Activated CD4-positive, alpha-beta T cell treated with anti-CD3 and anti-CD28 coated beads, Interleukin-2, amount 50 U/mL, for 24 hours (primary cell): ENCODE measurements around the gene RASGRF1.
"Not testable (repeated sequence)": the region's sequence is repeated elsewhere in the genome, so short reads cannot be mapped to it uniquely, and the experiment has no call there.

Experiments
- DNase-seq, 2 donors: peaks; one replicate each; pipeline ENCODE4 v3.0.0-alpha.2; 2020; ENCODE audit warnings: low read depth in 1 of 2, low spot score in 1 of 2

RASGRF1 gene, protein sequence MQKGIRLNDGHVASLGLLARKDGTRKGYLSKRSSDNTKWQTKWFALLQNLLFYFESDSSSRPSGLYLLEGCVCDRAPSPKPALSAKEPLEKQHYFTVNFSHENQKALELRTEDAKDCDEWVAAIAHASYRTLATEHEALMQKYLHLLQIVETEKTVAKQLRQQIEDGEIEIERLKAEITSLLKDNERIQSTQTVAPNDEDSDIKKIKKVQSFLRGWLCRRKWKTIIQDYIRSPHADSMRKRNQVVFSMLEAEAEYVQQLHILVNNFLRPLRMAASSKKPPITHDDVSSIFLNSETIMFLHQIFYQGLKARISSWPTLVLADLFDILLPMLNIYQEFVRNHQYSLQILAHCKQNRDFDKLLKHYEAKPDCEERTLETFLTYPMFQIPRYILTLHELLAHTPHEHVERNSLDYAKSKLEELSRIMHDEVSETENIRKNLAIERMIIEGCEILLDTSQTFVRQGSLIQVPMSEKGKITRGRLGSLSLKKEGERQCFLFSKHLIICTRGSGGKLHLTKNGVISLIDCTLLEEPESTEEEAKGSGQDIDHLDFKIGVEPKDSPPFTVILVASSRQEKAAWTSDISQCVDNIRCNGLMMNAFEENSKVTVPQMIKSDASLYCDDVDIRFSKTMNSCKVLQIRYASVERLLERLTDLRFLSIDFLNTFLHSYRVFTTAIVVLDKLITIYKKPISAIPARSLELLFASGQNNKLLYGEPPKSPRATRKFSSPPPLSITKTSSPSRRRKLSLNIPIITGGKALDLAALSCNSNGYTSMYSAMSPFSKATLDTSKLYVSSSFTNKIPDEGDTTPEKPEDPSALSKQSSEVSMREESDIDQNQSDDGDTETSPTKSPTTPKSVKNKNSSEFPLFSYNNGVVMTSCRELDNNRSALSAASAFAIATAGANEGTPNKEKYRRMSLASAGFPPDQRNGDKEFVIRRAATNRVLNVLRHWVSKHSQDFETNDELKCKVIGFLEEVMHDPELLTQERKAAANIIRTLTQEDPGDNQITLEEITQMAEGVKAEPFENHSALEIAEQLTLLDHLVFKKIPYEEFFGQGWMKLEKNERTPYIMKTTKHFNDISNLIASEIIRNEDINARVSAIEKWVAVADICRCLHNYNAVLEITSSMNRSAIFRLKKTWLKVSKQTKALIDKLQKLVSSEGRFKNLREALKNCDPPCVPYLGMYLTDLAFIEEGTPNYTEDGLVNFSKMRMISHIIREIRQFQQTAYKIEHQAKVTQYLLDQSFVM (N-terminal part only)

DNA sequence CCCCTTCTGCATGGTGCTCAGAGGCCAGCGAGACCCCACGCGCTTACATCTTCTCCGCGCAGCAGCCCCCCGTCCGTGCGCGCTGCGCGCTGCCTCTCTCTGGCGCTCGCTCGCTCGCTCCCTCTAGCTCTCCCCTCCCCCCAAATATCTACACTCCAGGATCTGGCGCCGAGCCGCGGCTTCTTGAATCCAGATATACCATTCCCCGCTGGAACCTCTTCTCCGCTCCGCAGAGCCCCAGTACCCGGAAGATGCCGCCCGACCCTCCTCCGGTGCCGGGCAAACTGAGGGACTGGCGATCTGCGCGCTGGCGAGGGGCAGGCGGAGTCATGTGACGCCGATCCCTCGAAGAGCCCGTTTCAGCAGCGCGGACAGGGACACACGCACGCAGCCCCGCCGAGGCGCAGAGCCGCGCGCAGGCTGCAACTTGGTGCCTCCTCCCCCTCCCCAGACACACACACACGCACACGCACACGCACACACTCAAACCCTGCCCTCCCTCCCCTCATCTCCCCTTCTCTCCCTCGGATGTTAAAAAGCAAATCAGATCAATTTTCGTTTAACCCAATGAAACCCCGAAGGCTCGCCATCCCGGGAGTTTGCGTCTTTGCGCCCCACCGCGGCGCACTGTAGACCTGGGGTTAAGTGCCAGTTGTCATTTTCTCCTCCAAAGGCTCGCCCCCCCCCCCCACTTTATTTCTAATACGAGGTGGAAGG is at the start of gene RASGRF1:
TSS of gene RASGRF1 (minus strand) at position 294 of the 717 bp plus-strand sequence. CDS start at position 12, 282 bp downstream.
- DNase-seq: no peak

DNA sequence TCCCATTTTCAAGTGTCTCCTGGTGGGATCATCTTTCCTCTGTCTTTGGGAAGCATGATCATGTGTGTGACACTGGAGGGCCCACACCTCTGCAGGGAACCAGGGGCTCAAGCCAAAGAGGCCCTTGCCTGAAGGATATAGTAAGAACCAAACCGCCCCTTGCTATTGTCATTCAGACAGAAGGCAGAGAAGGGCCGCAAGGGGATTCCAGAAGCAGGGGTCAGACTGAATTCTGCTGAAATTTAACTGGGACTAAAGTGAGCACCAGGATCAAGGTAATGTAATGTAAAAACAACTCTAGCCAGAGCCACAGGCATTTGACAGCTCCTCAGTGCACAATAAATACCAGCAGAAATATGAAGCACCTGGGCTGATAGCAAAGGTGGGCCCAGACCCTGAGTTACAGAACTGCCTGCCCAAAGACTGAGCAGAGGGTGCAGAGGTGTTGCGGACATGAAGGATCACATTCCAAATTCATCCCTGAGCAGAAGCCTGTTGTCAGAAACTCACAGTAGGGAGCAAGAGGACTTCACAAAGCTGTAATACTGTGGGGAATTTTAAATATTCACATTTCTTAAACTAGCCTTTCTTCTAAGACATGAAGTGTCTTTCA is 46.0 kb upstream of the RASGRF1 start:
- DNase-seq: no peak

DNA sequence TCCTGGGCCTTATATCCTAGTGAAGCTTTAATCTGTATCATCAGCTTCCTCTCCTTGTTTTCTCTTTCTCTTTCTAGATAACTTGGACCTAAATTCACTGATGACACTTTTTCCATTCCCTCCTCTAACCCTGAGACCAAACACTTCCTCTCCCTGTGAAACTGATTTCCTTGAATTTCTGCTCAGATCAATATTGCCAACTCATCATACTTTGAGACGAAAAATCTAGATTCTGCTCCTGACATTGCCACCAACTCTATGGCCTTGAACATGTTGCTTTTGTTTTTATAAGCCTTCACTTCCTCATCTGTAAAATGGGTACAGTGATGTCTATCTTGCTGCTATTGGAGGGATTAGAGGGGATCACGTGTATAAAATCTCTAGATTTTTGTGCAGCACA is 42.7 kb upstream of the RASGRF1 start:
- DNase-seq: no peak

DNA sequence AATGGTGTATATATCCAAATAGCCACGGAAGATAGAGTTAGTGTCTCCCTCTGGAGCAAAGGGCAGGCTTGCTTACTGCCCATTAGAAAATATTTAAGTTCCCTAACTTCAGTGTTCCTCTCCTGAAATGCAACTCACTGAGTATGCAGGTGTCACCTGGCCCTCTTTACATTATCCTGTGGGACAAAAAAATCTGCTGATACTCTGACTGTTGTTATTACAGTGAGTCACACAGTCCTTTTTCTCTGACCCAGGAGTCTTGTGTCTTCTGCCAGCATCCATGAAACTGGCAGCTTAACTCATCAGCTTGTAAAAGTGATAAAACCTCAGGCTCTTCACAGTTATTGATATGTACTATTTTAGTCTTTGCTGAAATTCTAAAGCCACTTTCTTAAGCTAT is 42.2 kb upstream of the RASGRF1 start:
- DNase-seq: no peak

DNA sequence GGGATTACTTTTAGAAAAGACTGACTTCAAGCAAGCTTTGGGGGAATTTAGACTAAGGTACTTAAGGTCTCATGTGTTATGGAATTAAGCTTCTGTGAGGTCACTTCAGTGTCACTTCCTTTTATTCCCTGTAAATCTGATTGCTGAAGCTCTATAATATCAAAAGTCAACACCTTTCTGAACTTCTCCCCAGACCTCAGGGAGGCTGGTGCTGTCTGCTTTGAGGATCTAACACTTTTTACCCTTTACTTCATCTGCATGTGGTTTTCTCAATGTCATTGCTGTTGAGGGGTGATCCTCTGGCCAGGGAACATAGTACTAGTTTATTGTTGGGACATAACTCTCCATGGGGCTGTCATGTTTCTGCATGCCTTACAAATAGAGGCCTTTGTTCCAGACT is 41.8 kb upstream of the RASGRF1 start:
- no peak for DNase-seq

DNA sequence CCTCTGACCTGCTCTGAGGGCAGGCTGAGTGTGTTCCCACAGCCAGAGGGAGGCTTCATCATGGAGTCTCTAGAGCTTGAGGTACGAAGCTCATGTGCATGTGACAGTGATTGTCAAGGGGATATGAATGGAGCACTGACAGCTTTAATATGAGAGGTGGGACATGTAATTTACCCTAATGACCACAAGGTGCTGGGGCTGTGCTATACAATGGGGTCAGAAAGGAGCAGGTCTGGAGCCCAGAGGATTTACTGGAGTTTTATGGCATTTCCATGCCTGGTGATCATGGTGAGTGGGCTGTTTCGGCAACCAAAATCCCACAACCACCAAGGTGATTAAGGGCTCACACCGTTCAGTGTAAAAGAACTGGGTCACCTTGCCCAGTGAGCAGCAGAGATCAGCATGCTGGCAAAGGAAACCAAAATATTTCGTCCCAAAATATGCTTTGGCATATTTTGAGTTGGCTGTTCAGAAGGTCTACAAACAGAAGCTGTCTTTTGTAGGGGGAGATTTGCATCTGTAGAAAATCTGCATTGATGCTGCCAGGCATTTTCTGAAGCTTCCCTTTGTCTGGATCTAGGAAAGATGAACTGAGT is 40.1 kb upstream of the RASGRF1 start:
- DNase-seq: no peak

DNA sequence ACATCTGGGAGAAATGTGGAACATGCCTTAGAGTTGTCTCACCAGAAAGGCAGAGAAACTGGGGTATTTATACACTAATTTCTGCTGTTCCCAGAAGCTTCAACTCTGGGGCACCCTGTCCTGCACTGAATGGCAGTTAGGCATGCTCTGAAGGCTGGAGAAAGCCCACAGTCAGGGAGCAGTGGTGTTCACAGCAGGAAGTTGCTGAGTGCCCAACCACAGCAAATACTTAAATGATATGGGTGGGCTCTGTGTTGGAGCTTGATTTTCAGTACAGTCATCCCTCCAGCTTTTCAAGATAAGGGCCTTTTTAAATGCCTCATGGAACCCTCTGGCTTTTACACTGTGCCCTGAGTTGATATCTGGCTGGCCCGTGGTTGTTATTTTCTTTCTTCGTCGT is 38.7 kb upstream of the RASGRF1 start:
- DNase-seq: no peak

DNA sequence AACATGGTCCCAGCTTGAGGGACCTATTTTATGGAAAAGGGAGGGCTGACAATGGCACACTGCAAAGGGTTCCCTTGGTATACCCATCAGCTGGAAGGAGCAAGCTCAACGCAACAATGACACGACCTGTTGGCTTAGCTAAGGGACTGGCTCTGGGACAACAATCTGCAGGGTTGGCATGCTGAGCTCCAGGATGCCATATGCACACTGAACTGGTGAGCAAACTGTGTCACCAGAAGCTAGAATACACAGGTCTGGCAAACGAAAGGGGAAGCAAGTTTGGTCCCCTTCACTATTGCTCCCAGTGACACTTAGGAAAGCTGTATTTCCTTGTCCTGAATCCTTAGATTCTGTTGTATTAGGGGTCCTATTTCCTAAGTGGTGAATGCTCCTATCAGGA is 38.0 kb upstream of the RASGRF1 start:
- DNase-seq: no peak

DNA sequence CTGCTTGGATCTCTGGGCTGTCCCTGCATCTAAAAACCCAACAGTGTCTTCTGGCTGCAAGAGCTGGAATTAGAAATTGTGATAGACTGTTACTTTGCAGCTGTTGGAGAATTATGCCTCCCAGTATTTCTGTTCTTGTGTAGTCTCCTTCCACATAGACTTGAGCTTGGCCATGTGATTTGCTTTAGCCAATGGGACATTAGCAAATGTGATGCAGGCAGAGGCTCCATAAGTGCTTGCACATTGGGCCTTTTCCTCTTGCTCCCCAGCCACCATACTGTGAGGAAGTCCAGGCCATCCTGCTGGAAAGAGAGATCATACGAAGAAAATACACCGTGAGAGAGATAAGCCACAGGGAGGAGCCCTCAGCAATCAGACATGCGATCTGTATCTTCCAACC is 33.8 kb upstream of the RASGRF1 start:
- no peak for DNase-seq

DNA sequence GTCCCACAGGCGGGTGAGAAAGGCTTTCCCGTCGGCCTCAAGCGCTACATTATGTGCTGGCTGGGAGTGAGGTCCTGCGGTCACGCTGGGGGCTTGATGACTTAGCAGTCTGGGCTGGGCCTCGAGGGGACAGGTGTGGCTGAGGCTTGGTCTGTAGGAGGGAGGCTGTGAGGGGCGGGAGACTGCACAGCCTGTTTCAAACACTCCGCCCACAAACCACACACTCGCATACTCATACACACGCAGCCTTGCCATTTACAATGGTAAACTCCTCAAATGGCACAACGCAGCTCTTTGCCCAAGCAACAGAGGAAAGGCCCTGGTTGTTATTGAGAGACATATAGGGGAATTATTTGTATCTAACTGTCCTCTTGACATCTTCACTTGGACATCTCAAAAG is 32.4 kb upstream of the RASGRF1 start:
- DNase-seq: no peak

DNA sequence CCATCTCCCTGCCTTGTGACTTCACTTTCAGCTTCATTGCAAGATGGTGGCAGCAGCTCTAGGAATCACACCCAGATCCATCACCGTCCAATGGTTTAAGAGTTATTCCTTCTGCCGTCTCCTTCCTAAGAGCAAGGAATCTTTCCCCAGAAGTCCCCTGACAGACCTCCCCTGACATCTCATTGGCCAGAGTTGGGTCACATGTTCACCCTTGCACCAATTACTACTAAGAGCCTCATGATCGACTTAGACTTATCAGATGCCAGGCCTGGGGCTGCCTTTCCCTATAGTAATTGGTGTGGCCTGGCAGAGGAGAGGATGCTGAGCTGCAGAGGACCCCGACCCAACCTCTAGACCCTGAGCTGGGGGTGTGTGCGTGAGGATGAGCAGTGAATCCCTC is 31.8 kb upstream of the RASGRF1 start:
- no peak for DNase-seq

DNA sequence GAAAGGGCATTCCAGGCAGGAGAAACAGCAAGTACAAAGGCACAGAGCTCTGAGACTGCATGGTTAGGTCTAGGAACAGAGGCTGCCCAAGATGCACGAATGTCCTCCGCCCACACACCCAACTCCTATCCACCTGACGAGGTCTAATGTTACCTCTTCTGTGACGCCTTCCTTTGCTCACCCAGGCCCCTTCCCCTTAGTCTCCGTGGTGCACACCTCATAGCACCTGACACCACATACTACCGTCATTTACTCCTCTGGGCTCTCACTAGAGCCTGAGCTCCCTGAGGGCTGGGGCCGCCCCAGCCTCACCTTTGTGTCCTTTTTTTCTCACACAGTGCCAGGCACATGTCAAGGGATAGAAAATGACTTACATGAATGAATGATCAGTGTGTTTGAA is 31.0 kb upstream of the RASGRF1 start:
- DNase-seq: no peak

DNA sequence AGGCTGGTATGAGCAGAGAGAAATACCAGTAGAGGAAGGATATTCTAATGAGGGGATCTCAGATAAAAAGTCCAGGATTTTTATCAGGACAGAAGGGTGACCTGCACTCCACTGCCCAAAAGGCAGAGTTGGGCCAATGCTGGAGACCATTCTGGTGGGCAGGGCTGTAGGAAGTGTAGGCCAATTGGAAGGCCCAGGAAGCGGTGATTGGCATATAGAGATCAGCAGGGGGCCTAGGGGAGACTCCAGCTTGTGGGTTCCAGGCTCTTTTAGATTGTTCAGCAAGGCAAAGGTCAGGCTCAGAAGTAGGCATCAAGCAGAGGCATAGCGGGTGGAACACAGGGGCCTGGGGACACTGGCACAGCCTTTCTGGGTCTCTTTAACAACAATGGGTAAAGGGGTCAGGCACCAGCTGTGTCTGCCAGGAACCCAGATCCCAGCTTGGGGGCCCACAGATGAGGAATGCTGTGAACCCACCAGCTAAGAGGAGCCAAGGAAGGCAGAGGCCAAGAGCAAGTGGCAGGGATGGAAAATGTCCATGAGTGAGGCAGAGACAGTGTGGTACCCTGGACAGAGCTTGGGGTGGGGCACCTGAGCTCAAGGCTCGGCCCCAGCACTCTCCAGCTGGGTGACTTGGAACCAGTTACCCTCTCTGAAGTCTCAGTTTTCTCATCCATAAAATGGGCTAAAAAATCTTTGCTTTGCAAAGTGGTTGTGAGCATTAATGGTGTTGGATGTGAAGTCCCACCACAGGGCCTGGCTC is 27.0 kb upstream of the RASGRF1 start:
- no peak for DNase-seq

DNA sequence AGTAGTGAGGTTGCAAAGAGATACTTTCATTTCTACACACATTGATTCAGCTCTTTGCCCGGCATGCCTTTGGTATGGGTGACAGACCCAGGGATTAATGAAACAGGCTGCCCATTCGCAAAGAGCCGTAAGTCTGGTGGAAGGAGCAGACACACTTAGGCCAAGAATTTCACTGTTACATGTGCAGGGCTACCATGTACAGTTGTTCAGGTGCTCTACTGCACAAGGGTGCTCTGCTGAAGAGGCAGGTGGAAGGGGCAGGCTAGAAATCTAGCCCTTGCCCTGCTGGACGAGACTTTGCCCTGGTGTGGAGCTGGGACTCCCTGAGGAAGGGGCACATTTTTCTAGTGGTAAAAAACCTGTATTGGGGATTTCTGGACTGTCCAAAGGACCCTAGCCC is 26.2 kb upstream of the RASGRF1 start:
- DNase-seq: no peak

DNA sequence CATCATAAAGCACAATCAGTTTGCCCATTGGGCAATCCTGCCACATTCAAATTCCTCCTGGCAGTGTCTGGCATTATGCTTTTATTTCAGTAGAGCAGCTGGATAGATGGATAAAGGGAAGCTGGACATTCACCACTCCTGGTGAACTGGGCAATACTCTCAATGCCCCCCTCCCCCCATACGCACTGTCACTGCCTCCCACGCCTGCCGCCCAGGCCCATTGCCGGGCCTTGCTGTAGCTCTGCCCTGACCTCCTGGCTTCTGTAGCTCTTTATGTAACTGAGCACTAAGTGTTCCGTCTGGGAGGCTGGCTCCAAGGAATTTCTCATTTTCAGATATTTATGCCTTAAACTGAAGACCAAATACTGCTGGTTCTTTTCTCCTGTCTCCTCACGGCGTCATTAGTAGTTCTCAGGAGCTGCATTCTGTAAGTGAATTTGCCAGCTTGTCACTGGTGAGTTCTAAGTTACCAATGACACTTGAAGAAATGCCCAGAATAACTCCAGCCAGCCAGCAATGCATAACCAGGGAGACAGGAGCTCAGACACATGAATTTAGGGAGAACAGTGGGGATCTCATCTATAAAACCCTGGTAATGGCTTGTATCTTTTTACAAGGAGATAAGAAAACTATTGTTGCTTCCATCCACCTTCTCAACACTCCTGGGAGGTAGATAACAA is 25.5 kb upstream of the RASGRF1 start:
- DNase-seq: no peak

DNA sequence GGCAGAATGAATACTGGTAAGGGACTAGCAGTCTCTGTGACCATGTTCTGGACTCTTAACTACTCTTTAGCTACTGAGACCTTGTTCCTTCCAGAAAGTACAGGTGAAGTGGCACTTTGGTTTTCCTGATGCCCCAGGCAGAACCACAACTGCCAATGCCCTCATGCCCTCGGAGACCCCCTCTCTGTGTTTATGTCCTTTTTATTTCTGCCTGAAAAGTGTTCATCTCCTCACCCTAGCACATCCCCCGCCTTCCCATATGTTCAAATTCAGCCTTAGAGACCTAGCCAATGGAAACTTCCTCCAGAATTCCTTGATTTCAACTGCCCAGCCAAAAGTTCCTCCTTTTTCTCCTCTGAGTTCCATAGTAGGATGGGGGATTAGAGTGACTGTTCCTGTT is 23.3 kb upstream of the RASGRF1 start:
- no peak for DNase-seq

DNA sequence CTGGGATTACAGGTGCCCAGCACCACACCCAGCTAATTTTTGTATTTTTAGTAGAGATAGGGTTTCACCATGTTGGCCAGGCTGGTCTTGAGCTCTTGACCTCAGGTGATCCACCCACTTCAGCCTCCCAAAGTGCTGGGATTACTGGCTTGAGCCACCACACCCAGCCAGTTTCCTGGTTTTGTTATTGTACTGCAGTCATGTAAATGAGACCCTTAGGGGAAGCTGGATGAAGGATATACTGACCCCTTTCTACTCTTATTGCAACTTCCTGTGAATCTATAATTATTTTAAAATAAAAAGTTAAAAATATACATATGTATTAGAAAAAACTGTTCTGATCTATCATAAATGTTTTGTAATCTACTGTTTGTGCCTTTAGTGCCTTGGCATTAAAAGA is 20.8 kb upstream of the RASGRF1 start:
- not testable (repeated sequence) for DNase-seq

DNA sequence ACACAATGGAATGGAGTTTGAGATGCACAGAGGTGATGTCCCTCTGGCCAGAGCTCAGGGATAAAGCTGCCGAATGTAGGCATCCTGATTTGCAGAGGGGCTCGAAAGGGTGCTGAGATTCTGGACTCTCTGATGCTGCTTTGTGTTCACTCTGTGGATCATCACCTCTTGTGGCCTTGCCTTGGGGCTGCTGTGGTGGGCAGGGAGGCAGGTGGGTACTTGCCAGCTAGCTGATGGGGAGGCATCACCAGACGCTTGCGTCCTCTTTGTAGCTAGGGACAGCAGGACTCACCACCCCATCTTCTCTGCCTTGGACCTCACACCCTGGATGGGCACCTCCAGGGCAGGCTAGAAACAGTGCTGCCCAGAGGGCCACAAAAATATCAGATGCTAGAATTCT is 14.6 kb upstream of the RASGRF1 start:
- no peak for DNase-seq

DNA sequence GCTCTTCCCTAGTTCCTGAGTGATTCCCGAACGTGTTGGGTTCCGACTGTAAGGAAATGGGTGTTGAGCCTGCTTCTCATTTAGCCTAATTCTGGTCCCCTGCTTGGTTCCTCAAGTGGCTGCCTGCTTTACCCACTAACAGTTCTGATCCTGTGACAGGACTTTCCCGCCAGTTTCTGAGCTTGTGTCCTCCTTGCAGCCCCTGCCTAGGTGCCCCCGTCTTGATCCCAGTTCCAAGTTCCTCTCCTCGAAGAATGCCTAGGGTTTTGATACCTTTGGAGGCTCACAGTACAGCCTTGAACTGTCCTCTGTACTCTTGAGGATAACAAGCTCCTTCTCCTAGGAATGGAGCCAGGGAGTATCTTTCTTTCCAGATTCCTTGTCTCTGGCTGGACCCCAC is 12.0 kb upstream of the RASGRF1 start:
- DNase-seq: no peak
